HEK293T (cell line): Measurements from ENCODE around the gene GALNS.

Experiments
- ARNT ChIP-seq: fragments of 450-650 bp; IDR thresholded peaks from 2 replicates; pipeline ENCODE4 v1.6.1; 2017; ENCODE audit warnings: mild to moderate bottlenecking
- BHLHE40 ChIP-seq: fragments of 450-650 bp; IDR thresholded peaks from 2 replicates; pipeline ENCODE4 v1.6.1; 2016; ENCODE audit warnings: mild to moderate bottlenecking, moderate library complexity, borderline replicate concordance
- ELF4 ChIP-seq: fragments of 450-650 bp; IDR thresholded peaks from 2 replicates; pipeline ENCODE4 v1.6.1; 2017; ENCODE audit warnings: antibody characterized with exemption
- FOXA1 ChIP-seq: fragments of 450-650 bp; IDR thresholded peaks from 2 replicates; pipeline ENCODE4 v1.6.1; 2016; ENCODE audit warnings: mild to moderate bottlenecking
- FOXK2 ChIP-seq: fragments of 450-650 bp; IDR thresholded peaks from 2 replicates; pipeline ENCODE4 v1.6.1; 2016; ENCODE audit warnings: mild to moderate bottlenecking
- FOXM1 ChIP-seq: fragments of 450-650 bp; IDR thresholded peaks from 2 replicates; pipeline ENCODE4 v1.6.1; 2017; ENCODE audit warnings: mild to moderate bottlenecking, borderline replicate concordance
- HDGF ChIP-seq: fragments of 450-650 bp; IDR thresholded peaks from 2 replicates; pipeline ENCODE4 v1.6.1; 2017; ENCODE audit warnings: antibody characterized with exemption, borderline replicate concordance
- L3MBTL2 ChIP-seq: fragments of 450-650 bp; conservative IDR thresholded peaks from 2 replicates; pipeline ENCODE4 v1.6.1; 2016; ENCODE audit warnings: mild to moderate bottlenecking
- LEF1 ChIP-seq: fragments of 450-650 bp; IDR thresholded peaks from 2 replicates; pipeline ENCODE4 v1.6.1; 2017; ENCODE audit warnings: mild to moderate bottlenecking, borderline replicate concordance
- SP1 ChIP-seq: fragments of 450-650 bp; IDR thresholded peaks from 2 replicates; pipeline ENCODE4 v1.6.1; 2017

- TF ChIP-seq HDGF (no peak), FOXM1 (no peak), BHLHE40 (no peak), L3MBTL2 (no peak), SP1 (no peak), ARNT (no peak), LEF1 (no peak), FOXK2 (no peak), FOXA1 (no peak), ELF4 (no peak)
Observed at GRCh38 chr16:88779406-88780141, 77.2 kb downstream of the GALNS start.
